Mesothelial cell of epicardium (in vitro differentiated cells): ENCODE results near the gene PIGR. TPM values are rescaled to one million over a fixed set of nuclear protein-coding genes. Genes with fewer than 3 reads are reported as not detected.

Experiments
- DNase-seq, 2 experiments: peaks; one replicate each; pipeline ENCODE4 v3.0.0; 2021; ENCODE audit warnings: low spot score in 2 of 2; ENCODE audit not compliant: unreplicated experiment in 2 of 2
- H3K27ac Mint-ChIP-seq: 2 replicates; pipeline ENCODE4 v1.8.0; 2021; ENCODE audit warnings: mixed read lengths
- H3K27me3 Mint-ChIP-seq: 2 replicates; pipeline ENCODE4 v1.8.0; 2021; ENCODE audit warnings: low read depth, mixed read lengths
- H3K36me3 Mint-ChIP-seq: 2 replicates; pipeline ENCODE4 v1.8.0; 2021; ENCODE audit warnings: mixed read lengths
- H3K4me1 Mint-ChIP-seq: 2 replicates; pipeline ENCODE4 v1.8.0; 2021; ENCODE audit warnings: mixed read lengths
- H3K4me3 Mint-ChIP-seq: 2 replicates; pipeline ENCODE4 v1.8.0; 2021; ENCODE audit warnings: mild to moderate bottlenecking, moderate library complexity, mixed read lengths
- H3K9me3 Mint-ChIP-seq: 2 replicates; pipeline ENCODE4 v1.8.0; 2021; ENCODE audit warnings: mixed read lengths
- total RNA-seq: library from RNA; stranded (reverse); gene quantifications from 3 replicates; pipeline ENCODE4 v1.2.1, GENCODE V29; 2021
- TF ChIP-seq, protein P1 (sequence below): fragments of 200-600 bp; sonication (generic); IDR thresholded peaks from one replicate; pipeline ENCODE4 v1.5.0; 2021; ENCODE audit warnings: antibody characterized with exemption; ENCODE audit not compliant: unreplicated experiment

The PIGR gene
- total RNA-seq, 1 donor from 2014 or later = not detected

DNA sequence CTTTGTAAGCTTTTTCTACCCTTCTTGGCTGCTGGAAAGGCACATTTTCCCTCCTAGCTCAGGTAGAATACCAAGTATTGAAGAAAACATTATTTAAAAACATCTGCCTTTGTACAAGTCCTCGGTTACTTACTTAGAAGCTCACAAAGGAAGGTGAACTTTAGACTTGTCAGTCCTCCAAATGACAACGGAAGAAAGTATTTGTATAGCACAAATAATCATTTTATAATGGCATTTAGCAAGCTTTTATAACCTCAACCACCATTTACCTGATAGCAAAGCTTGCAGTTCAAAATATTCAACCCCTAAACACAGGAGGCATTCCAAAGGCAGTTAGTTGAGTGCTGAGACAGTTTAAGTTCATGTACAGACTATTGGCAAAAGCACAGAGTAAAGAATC, 26.5 kb upstream of the PIGR start:
- H3K9me3 Mint-ChIP-seq = no peaks in the 10 kb centered on the region
- H3K36me3 Mint-ChIP-seq = no peaks in the 10 kb centered on the region

GRCh38 chr1:206971029-206971655, 24.9 kb upstream of the PIGR start:
- peaks cover 66% of the 10 kb centered on the region for H3K27me3 Mint-ChIP-seq
- H3K9me3 Mint-ChIP-seq = no peaks in the 10 kb centered on the region
- no peak overlapping the region for H3K27ac Mint-ChIP-seq
- DNase-seq = no peak
- TF ChIP-seq, protein P1, sequence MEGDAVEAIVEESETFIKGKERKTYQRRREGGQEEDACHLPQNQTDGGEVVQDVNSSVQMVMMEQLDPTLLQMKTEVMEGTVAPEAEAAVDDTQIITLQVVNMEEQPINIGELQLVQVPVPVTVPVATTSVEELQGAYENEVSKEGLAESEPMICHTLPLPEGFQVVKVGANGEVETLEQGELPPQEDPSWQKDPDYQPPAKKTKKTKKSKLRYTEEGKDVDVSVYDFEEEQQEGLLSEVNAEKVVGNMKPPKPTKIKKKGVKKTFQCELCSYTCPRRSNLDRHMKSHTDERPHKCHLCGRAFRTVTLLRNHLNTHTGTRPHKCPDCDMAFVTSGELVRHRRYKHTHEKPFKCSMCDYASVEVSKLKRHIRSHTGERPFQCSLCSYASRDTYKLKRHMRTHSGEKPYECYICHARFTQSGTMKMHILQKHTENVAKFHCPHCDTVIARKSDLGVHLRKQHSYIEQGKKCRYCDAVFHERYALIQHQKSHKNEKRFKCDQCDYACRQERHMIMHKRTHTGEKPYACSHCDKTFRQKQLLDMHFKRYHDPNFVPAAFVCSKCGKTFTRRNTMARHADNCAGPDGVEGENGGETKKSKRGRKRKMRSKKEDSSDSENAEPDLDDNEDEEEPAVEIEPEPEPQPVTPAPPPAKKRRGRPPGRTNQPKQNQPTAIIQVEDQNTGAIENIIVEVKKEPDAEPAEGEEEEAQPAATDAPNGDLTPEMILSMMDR = no peak
- H3K4me3 Mint-ChIP-seq = no peak overlapping the region
- no peaks in the 10 kb centered on the region for H3K4me1 Mint-ChIP-seq
- H3K36me3 Mint-ChIP-seq = no peaks in the 10 kb centered on the region

More for the DNA sequence above, 26.5 kb upstream of the PIGR start:
- H3K27ac Mint-ChIP-seq = no peak overlapping the region
- DNase-seq = no peak
- TF ChIP-seq, protein P1 = no peak
- no peak overlapping the region for H3K4me3 Mint-ChIP-seq
- peaks cover 4% of the 10 kb centered on the region for H3K4me1 Mint-ChIP-seq
- H3K27me3 Mint-ChIP-seq = peaks cover 69% of the 10 kb centered on the region

GRCh38 chr1:206970446-206970845, 24.2 kb upstream of the PIGR start, which contains the start of gene FCAMR:
Gene FCAMR (minus strand): TSS chr1:206970460. CDS start chr1:206970125, 335 bp downstream.
- H3K36me3 Mint-ChIP-seq = no peaks in the 10 kb centered on the region
- H3K4me3 Mint-ChIP-seq = no peak within 1 kb of the TSS
- no peak within 1 kb of the TSS for H3K27ac Mint-ChIP-seq
- TF ChIP-seq, protein P1 = no peak
- H3K9me3 Mint-ChIP-seq = no peaks in the 10 kb centered on the region
- no peaks in the 10 kb centered on the region for H3K4me1 Mint-ChIP-seq
- no peak for DNase-seq
- H3K27me3 Mint-ChIP-seq = peaks cover 66% of the 10 kb centered on the region

DNA sequence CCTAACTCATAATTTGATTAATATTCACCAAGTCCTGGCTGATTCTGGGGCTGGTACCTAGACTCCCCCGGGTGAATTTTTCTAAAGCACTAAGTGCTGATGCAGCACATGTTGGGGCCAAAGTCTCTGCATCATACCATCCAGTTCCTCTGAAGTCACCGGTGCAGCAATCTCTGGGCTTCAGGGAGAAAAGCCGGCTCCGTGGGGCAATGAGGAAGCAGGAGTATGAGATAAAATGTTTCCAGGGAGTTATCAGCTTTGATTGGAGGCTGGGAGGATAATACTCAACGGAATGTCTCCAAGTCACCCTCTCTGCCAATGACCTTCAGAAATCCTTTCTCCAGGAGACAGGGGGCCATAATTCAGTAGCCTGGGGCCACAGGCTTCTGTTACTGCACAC, 22.8 kb upstream of the PIGR start:
- peaks cover 64% of the 10 kb centered on the region for H3K27me3 Mint-ChIP-seq
- no peak overlapping the region for H3K27ac Mint-ChIP-seq
- H3K36me3 Mint-ChIP-seq = no peaks in the 10 kb centered on the region
- TF ChIP-seq, protein P1 = no peak
- no peak for DNase-seq
- H3K4me1 Mint-ChIP-seq = no peaks in the 10 kb centered on the region
- H3K4me3 Mint-ChIP-seq = no peak overlapping the region
- no peaks in the 10 kb centered on the region for H3K9me3 Mint-ChIP-seq

- Mint-ChIP-seq H3K36me3 (no peaks in the 10 kb centered on the region), H3K27ac (no peak overlapping the region), H3K27me3 (peaks cover 45% of the 10 kb centered on the region), H3K9me3 (no peaks in the 10 kb centered on the region), H3K4me3 (no peak overlapping the region), H3K4me1 (no peaks in the 10 kb centered on the region)
- no peak for DNase-seq
- TF ChIP-seq, protein P1 = no peak
These were observed 21.0 kb upstream of the PIGR start for GRCh38 chr1:206967096-206967849.
